Measurements from ENCODE around the gene UGGT1. TPM values are rescaled to one million over a fixed set of nuclear protein-coding genes. Genes with fewer than 3 reads are reported as not detected.

UGGT1 gene
- total RNA-seq, 6 donors from 2014 or later = 34.1 to 103 (median 43.1) TPM

DNA sequence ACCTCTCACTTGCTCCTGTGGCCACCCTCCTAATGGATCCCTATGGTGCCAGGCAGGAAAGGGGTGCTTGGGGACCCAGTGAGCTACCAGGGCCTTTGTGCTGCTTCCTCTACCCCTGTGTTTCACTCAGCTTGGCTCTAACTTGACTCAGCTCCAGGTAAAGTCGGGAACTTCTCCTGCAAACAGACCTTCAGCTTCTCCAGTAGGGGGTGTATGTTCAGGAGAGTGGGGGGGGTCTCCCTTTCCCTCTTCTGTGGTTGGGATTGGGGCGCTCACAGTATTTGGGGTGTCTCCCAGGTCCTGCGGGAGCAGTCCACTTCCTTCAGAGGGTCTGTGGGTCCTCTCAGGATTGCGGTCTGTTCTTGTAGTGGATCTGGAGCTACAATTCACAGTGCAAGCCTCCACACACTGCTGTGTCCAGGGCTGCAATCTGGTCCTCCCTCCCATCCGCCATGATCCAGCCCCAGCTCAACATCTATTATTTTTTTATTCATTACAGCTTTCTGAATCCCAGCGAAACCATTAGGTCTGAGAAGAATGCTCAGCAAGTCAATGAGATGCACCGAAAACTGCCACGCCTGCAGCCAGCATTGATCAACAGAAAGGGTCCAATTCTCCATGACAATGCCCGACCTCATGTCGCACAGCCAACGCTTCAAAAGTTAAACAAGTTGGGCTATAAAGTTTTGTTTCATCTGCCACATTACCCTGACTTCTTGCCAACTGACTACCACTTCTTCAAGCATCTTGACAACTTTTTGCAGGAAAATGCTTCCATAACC, 36.7 kb upstream of the UGGT1 start:
- WGBS, 2 donors = 81 to 94% methylated on average over 10 to 11 of the region's 11 CpGs
- Histone ChIP-seq H3K27ac (no peak overlapping the region), H3K4me3 (no peak overlapping the region), H3K36me3 (no peaks in the 10 kb centered on the region), H3K9me3 (peaks cover 0 to 8% (median 0%) of the 10 kb centered on the region in 4 donors), H3K4me1 (no peaks in the 10 kb centered on the region), H3K27me3 (no peaks in the 10 kb centered on the region)
- DNase-seq (no peak), ATAC-seq (ENCODE audit: low FRiP score in 2 of 2) (no peak)
- TF ChIP-seq POLR2AphosphoS5 (IDR thresholded peaks at IDR 0.05) (no peak), POLR2A (IDR thresholded peaks at IDR 0.05) (no peak), EP300 (IDR thresholded peaks at IDR 0.05) (no peak)
- TF ChIP-seq, protein P1, sequence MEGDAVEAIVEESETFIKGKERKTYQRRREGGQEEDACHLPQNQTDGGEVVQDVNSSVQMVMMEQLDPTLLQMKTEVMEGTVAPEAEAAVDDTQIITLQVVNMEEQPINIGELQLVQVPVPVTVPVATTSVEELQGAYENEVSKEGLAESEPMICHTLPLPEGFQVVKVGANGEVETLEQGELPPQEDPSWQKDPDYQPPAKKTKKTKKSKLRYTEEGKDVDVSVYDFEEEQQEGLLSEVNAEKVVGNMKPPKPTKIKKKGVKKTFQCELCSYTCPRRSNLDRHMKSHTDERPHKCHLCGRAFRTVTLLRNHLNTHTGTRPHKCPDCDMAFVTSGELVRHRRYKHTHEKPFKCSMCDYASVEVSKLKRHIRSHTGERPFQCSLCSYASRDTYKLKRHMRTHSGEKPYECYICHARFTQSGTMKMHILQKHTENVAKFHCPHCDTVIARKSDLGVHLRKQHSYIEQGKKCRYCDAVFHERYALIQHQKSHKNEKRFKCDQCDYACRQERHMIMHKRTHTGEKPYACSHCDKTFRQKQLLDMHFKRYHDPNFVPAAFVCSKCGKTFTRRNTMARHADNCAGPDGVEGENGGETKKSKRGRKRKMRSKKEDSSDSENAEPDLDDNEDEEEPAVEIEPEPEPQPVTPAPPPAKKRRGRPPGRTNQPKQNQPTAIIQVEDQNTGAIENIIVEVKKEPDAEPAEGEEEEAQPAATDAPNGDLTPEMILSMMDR (IDR thresholded peaks at IDR 0.05) = no peak

DNA sequence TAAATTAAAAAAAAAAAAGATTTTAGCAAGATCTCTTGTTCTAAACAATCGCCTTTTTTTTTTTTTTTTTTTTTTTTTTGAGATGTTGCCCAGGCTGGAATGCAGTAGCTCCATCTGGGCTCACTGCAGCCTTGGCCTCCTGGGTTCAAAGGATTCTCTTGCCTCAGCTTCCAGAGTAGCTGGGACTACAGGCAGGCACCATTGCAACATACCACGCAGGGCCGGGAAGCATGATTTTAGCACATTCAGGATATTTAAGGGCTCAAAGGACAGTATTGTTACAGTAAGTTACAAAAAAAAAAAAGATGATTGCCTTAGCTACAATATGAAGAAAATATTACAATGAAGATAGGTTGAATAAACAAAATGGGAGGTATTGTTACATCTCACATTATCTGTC, 33.7 kb upstream of the UGGT1 start:
- Histone ChIP-seq H3K4me1 (no peaks in the 10 kb centered on the region), H3K4me3 (no peak overlapping the region), H3K9me3 (no peaks in the 10 kb centered on the region), H3K36me3 (no peaks in the 10 kb centered on the region), H3K27ac (no peak overlapping the region), H3K27me3 (no peaks in the 10 kb centered on the region)
- DNase-seq (no peak), ATAC-seq (ENCODE audit: low FRiP score in 2 of 2) (no peak)
- TF ChIP-seq EP300 (IDR thresholded peaks at IDR 0.05) (no peak), POLR2AphosphoS5 (IDR thresholded peaks at IDR 0.05) (no peak), POLR2A (IDR thresholded peaks at IDR 0.05) (no peak)
- TF ChIP-seq, protein P1 (IDR thresholded peaks at IDR 0.05) = no peak
- WGBS, 2 donors = 54 to 63% methylated on average over 3 of the region's 3 CpGs

DNA sequence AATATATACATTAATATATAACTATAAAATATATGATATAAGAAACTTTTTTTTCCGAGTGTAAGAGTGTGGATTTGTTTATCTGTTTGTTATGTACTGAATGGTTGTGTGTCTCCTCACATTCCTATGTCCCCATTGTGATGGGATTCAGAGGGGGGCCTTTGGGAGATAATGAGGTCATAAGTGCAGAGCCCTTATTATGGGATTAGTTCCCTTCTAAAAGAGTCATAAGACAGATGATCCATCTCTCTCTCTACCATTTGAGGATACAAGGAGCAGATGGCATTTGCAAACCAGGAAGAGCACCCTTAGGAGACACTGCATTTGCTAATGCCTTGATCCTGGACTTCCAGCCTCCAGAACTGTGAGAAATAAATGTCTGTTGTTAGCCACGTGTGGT, 32.9 kb upstream of the UGGT1 start:
- DNase-seq (no peak), ATAC-seq (ENCODE audit: low FRiP score in 2 of 2) (no peak)
- TF ChIP-seq, protein P1 (IDR thresholded peaks at IDR 0.05) = no peak
- TF ChIP-seq POLR2A (IDR thresholded peaks at IDR 0.05) (no peak), POLR2AphosphoS5 (IDR thresholded peaks at IDR 0.05) (no peak), EP300 (IDR thresholded peaks at IDR 0.05) (no peak)
- Histone ChIP-seq H3K27ac (no peak overlapping the region), H3K4me1 (no peaks in the 10 kb centered on the region), H3K36me3 (no peaks in the 10 kb centered on the region), H3K9me3 (no peaks in the 10 kb centered on the region), H3K4me3 (no peak overlapping the region), H3K27me3 (no peaks in the 10 kb centered on the region)
- WGBS, 2 donors = 58 to 67% methylated on average over 2 of the region's 2 CpGs

DNA sequence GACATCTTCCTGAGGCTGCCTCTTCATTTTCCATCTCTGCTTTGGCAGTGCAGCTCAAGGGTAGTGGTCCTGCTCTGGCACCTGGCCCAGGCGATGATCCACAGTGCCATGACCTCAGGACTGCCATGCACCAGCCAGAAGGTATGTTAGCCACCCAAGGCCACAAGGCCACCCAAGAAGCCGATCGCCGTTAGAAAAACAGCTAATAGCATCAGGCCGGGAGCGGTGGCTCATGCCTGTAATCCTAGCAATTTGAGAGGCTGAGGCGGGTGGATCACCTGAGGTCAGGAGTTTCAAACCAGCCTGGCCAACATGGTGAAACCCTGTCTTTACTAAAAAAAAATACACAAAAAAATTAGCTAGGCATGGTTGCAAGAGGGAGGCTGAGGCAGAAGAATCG, 28.4 kb upstream of the UGGT1 start:
- H3K4me3 ChIP-seq = no peak overlapping the region
- DNase-seq (no peak), ATAC-seq (ENCODE audit: low FRiP score in 2 of 2) (no peak)
- no peaks in the 10 kb centered on the region for H3K36me3 ChIP-seq
- H3K4me1 ChIP-seq = no peaks in the 10 kb centered on the region
- H3K9me3 ChIP-seq = no peaks in the 10 kb centered on the region
- no peak overlapping the region for H3K27ac ChIP-seq
- no peaks in the 10 kb centered on the region for H3K27me3 ChIP-seq
- WGBS, 2 donors = 83 to 100% methylated on average over 5 to 8 of the region's 8 CpGs
- no peak for TF ChIP-seq POLR2AphosphoS5 (IDR thresholded peaks at IDR 0.05)
- no peak for TF ChIP-seq EP300 (IDR thresholded peaks at IDR 0.05)
- TF ChIP-seq, protein P1 (IDR thresholded peaks at IDR 0.05) = no peak
- TF ChIP-seq POLR2A (IDR thresholded peaks at IDR 0.05) = no peak

DNA sequence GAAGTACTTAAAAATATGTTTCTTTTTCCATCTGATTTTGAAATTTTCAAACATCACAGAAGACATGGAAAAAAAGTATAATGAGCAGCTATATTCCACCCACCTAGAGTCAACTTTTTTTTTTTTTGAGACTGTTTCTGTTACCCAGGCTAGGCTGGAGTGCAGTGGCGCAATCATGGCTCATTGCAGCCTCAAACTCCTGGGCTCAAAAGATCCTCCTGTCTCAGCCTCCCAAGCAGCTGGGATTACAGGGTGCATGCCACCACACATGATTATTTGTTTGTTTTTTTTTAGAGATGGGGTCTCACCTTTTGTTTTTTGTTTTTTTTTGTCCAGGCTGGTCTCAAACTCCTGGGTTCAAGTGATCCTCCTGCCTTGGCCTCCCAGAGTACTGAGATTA, 26.6 kb upstream of the UGGT1 start:
- Histone ChIP-seq H3K27ac (no peak overlapping the region), H3K27me3 (no peaks in the 10 kb centered on the region), H3K9me3 (no peaks in the 10 kb centered on the region), H3K4me1 (no peaks in the 10 kb centered on the region), H3K4me3 (no peak overlapping the region), H3K36me3 (no peaks in the 10 kb centered on the region)
- DNase-seq (no peak), ATAC-seq (ENCODE audit: low FRiP score in 2 of 2) (no peak)
- 100% methylated on average over 1 of the region's 1 CpG for WGBS, 2 donors
- TF ChIP-seq POLR2A (IDR thresholded peaks at IDR 0.05) = no peak
